HCT116 (cell line): ENCODE measurements around the gene WT1. TPM values are rescaled to one million over a fixed set of nuclear protein-coding genes. Genes with fewer than 3 reads are reported as not detected.
"Not testable (repeated sequence)": the region's sequence is repeated elsewhere in the genome, so short reads cannot be mapped to it uniquely, and the experiment has no call there.

ENCODE experiments used
- ATAC-seq: fragments of 200-7000 bp; cut with Tn5 transposase; 2 replicates; pipeline ENCODE4 v1.9.1; 2020; ENCODE audit warnings: mild to moderate bottlenecking, moderate library complexity
- BruUV-seq: library from RNA; stranded (reverse); fragments of 400-500 nt; replicated peaks from 2 replicates; lab custom pipeline; 2021; lab: Mats Ljungman, UMichigan
- CTCF ChIA-PET: fragments of 300-600 bp; sonication (Branson Sonifier 250); formaldehyde crosslinking; loops from one replicate; lab custom pipeline; 2021; ENCODE audit warnings: antibody characterized with exemption; lab: Charles Lee
- POLR2A ChIA-PET: fragments of 300-600, 350-600 bp; sonication (Branson Sonifier 250); formaldehyde crosslinking; loops from one replicate; lab custom pipeline; 2021; ENCODE audit warnings: antibody characterized with exemption; lab: Charles Lee
- RAD21 ChIA-PET, 2 experiments: fragments of 300-600 bp; sonication (Branson Sonifier 250); formaldehyde crosslinking; loops; one replicate each; lab custom pipeline; 2023; ENCODE audit warnings: low total read pairs in 2 of 2; ENCODE audit not compliant: uncharacterized antibody in 2 of 2, unreplicated experiment in 2 of 2, low non-redundant PET in 1 of 2; lab: Charles Lee
- DNase-seq: peaks from one replicate; pipeline ENCODE4 v3.0.0-alpha.2; 2010; ENCODE audit warnings: low read depth, low spot score
- H2AFZ ChIP-seq: fragments of 200-600 bp; shearing (Covaris generic), sonication (generic); 2 replicates; pipeline ENCODE4 v1.6.1; 2017; ENCODE audit warnings: low read depth, mixed run types, mixed read lengths, antibody characterized with exemption, low read length; ENCODE audit not compliant: poor library complexity, severe bottlenecking
- H3K27ac ChIP-seq: 2 replicates; pipeline ENCODE4 v1.5.1; 2012; ENCODE audit warnings: low read depth, low read length
- H3K27me3 ChIP-seq: fragments of 200-600 bp; sonication (generic); 2 replicates; pipeline ENCODE4 v1.6.1; 2016; ENCODE audit warnings: mixed run types, low read length, mixed read lengths; ENCODE audit not compliant: insufficient read depth
- H3K36me3 ChIP-seq, 2 experiments: fragments of 200-500 bp in 1 of 2; fragments of 200-600 bp in 1 of 2; sonication (Bioruptor generic) in 1 of 2; sonication (generic) in 1 of 2; 2 replicates each; pipeline versions ENCODE4 v1.5.1 to v1.6.1; 2014 to 2016; ENCODE audit warnings: low read length in 2 of 2, inconsistent platforms in 1 of 2, mixed read lengths in 1 of 2, mixed run types in 1 of 2; ENCODE audit not compliant: insufficient read depth in 2 of 2, control insufficient read depth in 1 of 2
- H3K4me1 ChIP-seq, 2 experiments: fragments of 200-600 bp in 1 of 2; sonication (generic) in 1 of 2; 2 replicates each; pipeline versions ENCODE4 v1.5.1 to v1.6.1; 2012 to 2017; ENCODE audit warnings: low read length in 2 of 2, inconsistent platforms in 1 of 2, mild to moderate bottlenecking in 1 of 2, mixed read lengths in 1 of 2, mixed run types in 1 of 2, moderate library complexity in 1 of 2; ENCODE audit not compliant: insufficient read depth in 2 of 2, control insufficient read depth in 1 of 2
- H3K4me2 ChIP-seq: fragments of 200-600 bp; sonication (generic); 2 replicates; pipeline ENCODE4 v1.6.1; 2017; ENCODE audit warnings: mixed run types, low read length, mixed read lengths
- H3K4me3 ChIP-seq, 2 experiments: fragments of 200-600 bp in 1 of 2; sonication (generic) in 1 of 2; replicated peaks in 1 of 2; 2 replicates each; pipeline ENCODE4 v1.5.1; 2011 to 2016; ENCODE audit warnings: low read length in 2 of 2, control low read depth in 1 of 2, low read depth in 1 of 2, mild to moderate bottlenecking in 1 of 2, mixed read lengths in 1 of 2, mixed run types in 1 of 2
- H3K79me2 ChIP-seq: fragments of 200-600 bp; sonication (generic); 2 replicates; pipeline ENCODE4 v1.6.1; 2017; ENCODE audit warnings: mild to moderate bottlenecking, mixed run types, low read length, moderate library complexity, mixed read lengths; ENCODE audit not compliant: insufficient read depth
- H3K9ac ChIP-seq: fragments of 200-600 bp; sonication (generic); 2 replicates; pipeline ENCODE4 v1.6.1; 2016; ENCODE audit warnings: low read length, mixed read lengths
- H3K9me2 ChIP-seq: fragments of 200-600 bp; sonication (generic), shearing (Covaris generic); 2 replicates; pipeline ENCODE4 v1.6.1; 2017; ENCODE audit warnings: mixed run types, mild to moderate bottlenecking, moderate library complexity; ENCODE audit not compliant: insufficient read depth
- H3K9me3 ChIP-seq, 2 experiments: fragments of 200-500 bp in 1 of 2; fragments of 200-600 bp in 1 of 2; sonication (Bioruptor generic) in 1 of 2; sonication (generic) in 1 of 2; 2 replicates each; pipeline ENCODE4 v1.6.1; 2014 to 2017; ENCODE audit warnings: low read length in 2 of 2, mixed read lengths in 2 of 2, inconsistent platforms in 1 of 2, low read depth in 1 of 2, mild to moderate bottlenecking in 1 of 2, mixed run types in 1 of 2, moderate library complexity in 1 of 2; ENCODE audit not compliant: control insufficient read depth in 1 of 2, insufficient read depth in 1 of 2
- H4K20me1 ChIP-seq: fragments of 200-600 bp; sonication (generic), shearing (Covaris generic); 2 replicates; pipeline ENCODE4 v1.6.1; 2017; ENCODE audit warnings: mixed run types, mild to moderate bottlenecking, moderate library complexity; ENCODE audit not compliant: insufficient read depth
- EGR1 ChIP-seq: IDR thresholded peaks from 2 replicates; pipeline ENCODE4 v1.6.1; 2012; ENCODE audit warnings: low read depth
- ELF1 ChIP-seq: IDR thresholded peaks from 2 replicates; pipeline ENCODE4 v1.6.1; 2012; ENCODE audit warnings: low read depth, borderline replicate concordance
- FOSL1 ChIP-seq: IDR thresholded peaks from 2 replicates; pipeline ENCODE4 v1.6.1; 2012; ENCODE audit warnings: low read depth
- SIN3A ChIP-seq: IDR thresholded peaks from 2 replicates; pipeline ENCODE4 v1.6.1; 2012; ENCODE audit warnings: low read depth
- ZFX ChIP-seq: fragments of 450-650 bp; IDR thresholded peaks from 2 replicates; pipeline ENCODE4 v1.6.1; 2017
- intact Hi-C: fragments of 100-400 bp; cut with micrococcal nuclease; formaldehyde crosslinking; loops from 2 replicates; pipeline ENCODE4 v1.10.0; 2022
- total RNA-seq: library from RNA; stranded (reverse); gene quantifications from one replicate; pipeline ENCODE4 v1.2.1, GENCODE V29; 2021; ENCODE audit not compliant: unreplicated experiment
- TF ChIP-seq, protein P1 (sequence below): IDR thresholded peaks from 2 replicates; pipeline ENCODE4 v1.6.1; 2012
- TF ChIP-seq, protein P2 (sequence below): IDR thresholded peaks from 2 replicates; pipeline ENCODE4 v1.6.1; 2011; ENCODE audit warnings: mild to moderate bottlenecking, low read length, moderate library complexity; ENCODE audit not compliant: insufficient replicate concordance; ENCODE audit errors: extremely low read depth
- TF ChIP-seq, protein P3 (sequence below): IDR thresholded peaks from 2 replicates; pipeline ENCODE4 v1.6.1; 2012; ENCODE audit warnings: low read depth

The WT1 gene
- total RNA-seq, 1 experiment from 2014 or later: 0.07 TPM

DNA sequence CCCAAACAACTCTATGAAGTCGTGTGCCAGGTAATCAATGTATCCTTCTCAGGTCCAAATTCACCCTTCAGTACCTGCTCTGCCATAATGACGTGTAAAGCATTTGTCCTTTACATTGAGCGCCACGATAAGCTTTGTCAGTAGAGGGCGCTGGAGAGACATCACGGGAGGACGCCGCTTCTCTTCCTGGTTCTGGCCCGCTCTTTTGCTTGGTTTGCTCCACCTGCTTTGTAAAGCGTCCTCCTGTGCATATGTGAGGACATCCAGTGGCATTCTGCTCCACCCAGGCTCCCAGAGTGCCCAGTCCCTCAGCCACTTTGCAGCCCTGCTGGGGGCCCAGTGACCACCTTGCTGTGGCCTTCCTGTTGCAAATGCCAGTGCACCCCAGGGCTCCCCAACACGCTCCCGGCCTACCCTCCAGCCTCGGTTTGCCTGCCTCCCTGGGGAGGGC is 61.1 kb downstream of the WT1 start (continued):
- no peak for TF ChIP-seq EGR1
- TF ChIP-seq, protein P1, sequence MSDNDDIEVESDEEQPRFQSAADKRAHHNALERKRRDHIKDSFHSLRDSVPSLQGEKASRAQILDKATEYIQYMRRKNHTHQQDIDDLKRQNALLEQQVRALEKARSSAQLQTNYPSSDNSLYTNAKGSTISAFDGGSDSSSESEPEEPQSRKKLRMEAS: no peak
- no peak for TF ChIP-seq SIN3A
- TF ChIP-seq ELF1: peak; percentile 29; the same call in 1 of the 2 replicates
- TF ChIP-seq, protein P2, sequence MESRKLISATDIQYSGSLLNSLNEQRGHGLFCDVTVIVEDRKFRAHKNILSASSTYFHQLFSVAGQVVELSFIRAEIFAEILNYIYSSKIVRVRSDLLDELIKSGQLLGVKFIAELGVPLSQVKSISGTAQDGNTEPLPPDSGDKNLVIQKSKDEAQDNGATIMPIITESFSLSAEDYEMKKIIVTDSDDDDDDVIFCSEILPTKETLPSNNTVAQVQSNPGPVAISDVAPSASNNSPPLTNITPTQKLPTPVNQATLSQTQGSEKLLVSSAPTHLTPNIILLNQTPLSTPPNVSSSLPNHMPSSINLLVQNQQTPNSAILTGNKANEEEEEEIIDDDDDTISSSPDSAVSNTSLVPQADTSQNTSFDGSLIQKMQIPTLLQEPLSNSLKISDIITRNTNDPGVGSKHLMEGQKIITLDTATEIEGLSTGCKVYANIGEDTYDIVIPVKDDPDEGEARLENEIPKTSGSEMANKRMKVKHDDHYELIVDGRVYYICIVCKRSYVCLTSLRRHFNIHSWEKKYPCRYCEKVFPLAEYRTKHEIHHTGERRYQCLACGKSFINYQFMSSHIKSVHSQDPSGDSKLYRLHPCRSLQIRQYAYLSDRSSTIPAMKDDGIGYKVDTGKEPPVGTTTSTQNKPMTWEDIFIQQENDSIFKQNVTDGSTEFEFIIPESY: no peak
- TF ChIP-seq ZFX: no peak; the same call in 1 of the 2 replicates
- TF ChIP-seq FOSL1: no peak
- TF ChIP-seq, protein P3, sequence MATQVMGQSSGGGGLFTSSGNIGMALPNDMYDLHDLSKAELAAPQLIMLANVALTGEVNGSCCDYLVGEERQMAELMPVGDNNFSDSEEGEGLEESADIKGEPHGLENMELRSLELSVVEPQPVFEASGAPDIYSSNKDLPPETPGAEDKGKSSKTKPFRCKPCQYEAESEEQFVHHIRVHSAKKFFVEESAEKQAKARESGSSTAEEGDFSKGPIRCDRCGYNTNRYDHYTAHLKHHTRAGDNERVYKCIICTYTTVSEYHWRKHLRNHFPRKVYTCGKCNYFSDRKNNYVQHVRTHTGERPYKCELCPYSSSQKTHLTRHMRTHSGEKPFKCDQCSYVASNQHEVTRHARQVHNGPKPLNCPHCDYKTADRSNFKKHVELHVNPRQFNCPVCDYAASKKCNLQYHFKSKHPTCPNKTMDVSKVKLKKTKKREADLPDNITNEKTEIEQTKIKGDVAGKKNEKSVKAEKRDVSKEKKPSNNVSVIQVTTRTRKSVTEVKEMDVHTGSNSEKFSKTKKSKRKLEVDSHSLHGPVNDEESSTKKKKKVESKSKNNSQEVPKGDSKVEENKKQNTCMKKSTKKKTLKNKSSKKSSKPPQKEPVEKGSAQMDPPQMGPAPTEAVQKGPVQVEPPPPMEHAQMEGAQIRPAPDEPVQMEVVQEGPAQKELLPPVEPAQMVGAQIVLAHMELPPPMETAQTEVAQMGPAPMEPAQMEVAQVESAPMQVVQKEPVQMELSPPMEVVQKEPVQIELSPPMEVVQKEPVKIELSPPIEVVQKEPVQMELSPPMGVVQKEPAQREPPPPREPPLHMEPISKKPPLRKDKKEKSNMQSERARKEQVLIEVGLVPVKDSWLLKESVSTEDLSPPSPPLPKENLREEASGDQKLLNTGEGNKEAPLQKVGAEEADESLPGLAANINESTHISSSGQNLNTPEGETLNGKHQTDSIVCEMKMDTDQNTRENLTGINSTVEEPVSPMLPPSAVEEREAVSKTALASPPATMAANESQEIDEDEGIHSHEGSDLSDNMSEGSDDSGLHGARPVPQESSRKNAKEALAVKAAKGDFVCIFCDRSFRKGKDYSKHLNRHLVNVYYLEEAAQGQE: no peak

DNA sequence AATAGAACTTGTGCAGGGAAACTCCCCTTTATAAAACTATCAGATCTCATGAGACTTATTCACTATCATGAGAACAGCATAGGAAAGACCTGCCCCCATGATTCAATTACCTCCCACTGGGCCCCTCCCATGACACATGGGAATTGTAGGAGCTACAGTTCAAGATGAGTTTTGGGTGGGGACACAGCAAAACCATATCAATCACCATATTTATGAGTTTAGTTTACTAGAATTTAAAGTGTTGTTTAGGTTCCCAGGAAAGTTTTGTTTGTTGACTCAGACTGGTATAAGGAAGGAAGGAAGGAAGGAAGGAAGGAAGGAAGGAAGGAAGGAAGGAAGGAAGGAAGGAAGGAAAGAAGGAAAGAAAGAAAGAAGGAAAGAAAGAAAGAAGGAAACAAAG is 65.4 kb downstream of the WT1 start:
- CTCF ChIA-PET, H3K4me2 ChIP-seq, ATAC-seq, H3K79me2 ChIP-seq, H4K20me1 ChIP-seq, H3K27ac ChIP-seq, BruUV-seq, H3K27me3 ChIP-seq, H3K4me3 ChIP-seq, H2AFZ ChIP-seq, RAD21 ChIA-PET, H3K36me3 ChIP-seq, H3K9me2 ChIP-seq, DNase-seq, H3K4me1 ChIP-seq, H3K9me3 ChIP-seq, H3K9ac ChIP-seq, POLR2A ChIA-PET: not testable (repeated sequence)
- intact Hi-C loops: loop anchor here (1.0 kb wide), 1 partner anchor 12 kb away; no protein-coding TSS in a partner anchor
